MCF 10A (cell line): ENCODE measurements around the gene ABCA13. TPM values are rescaled to one million over a fixed set of nuclear protein-coding genes. Genes with fewer than 3 reads are reported as not detected.

Source experiments
- BruUV-seq: library from RNA; stranded (reverse); fragments of 400-500 nt; replicated peaks from 2 replicates; lab custom pipeline; 2021; lab: Mats Ljungman, UMichigan
- CTCF ChIA-PET: fragments of 300-600 bp; sonication (Branson Sonifier 250); formaldehyde crosslinking; extraction: SDS; loops from one replicate; lab custom pipeline; 2021; ENCODE audit warnings: antibody characterized with exemption, inconsistent platforms; lab: Yijun Ruan, JAX
- POLR2A ChIA-PET: fragments of 300-600, 350-650 bp; sonication (Branson Sonifier 250); formaldehyde crosslinking; extraction: SDS; loops from one replicate; lab custom pipeline; 2020; ENCODE audit warnings: antibody characterized with exemption, inconsistent platforms; lab: Yijun Ruan, JAX
- DNase-seq: peaks from one replicate; pipeline ENCODE4 v3.0.0-alpha.2; 2018; ENCODE audit not compliant: unreplicated experiment
- H3K27ac Mint-ChIP-seq: one replicate; pipeline ENCODE4 v1.8.0; 2022; ENCODE audit warnings: mild to moderate bottlenecking, low read depth, mixed read lengths; ENCODE audit not compliant: unreplicated experiment
- H3K27me3 Mint-ChIP-seq: one replicate; pipeline ENCODE4 v1.8.0; 2022; ENCODE audit warnings: mixed read lengths; ENCODE audit not compliant: insufficient read depth, unreplicated experiment
- H3K36me3 Mint-ChIP-seq: one replicate; pipeline ENCODE4 v1.8.0; 2022; ENCODE audit warnings: mild to moderate bottlenecking, moderate library complexity, mixed read lengths; ENCODE audit not compliant: insufficient read depth, unreplicated experiment
- H3K4me1 Mint-ChIP-seq: one replicate; pipeline ENCODE4 v1.8.0; 2022; ENCODE audit warnings: mixed read lengths; ENCODE audit not compliant: insufficient read depth, unreplicated experiment
- H3K4me3 Mint-ChIP-seq: one replicate; pipeline ENCODE4 v1.8.0; 2022; ENCODE audit warnings: mild to moderate bottlenecking, moderate library complexity, mixed read lengths; ENCODE audit not compliant: unreplicated experiment
- H3K9me3 Mint-ChIP-seq: one replicate; pipeline ENCODE4 v1.8.0; 2022; ENCODE audit warnings: mixed read lengths; ENCODE audit not compliant: unreplicated experiment
- intact Hi-C: fragments of 100-400 bp; cut with micrococcal nuclease; formaldehyde crosslinking; loops from 2 replicates; pipeline ENCODE4 v1.14.1; 2022
- total RNA-seq: library from RNA; stranded (reverse); gene quantifications from 2 replicates; pipeline ENCODE4 v1.2.3, GENCODE V29; 2022
- TF ChIP-seq, protein P1 (sequence below): fragments of 200-600 bp; IDR thresholded peaks from one replicate; pipeline ENCODE4 v1.8.0; 2022; ENCODE audit warnings: antibody characterized with exemption, mild to moderate bottlenecking; ENCODE audit not compliant: unreplicated experiment

ABCA13 gene
- total RNA-seq, 1 experiment from 2014 or later: 0.30 TPM

DNA sequence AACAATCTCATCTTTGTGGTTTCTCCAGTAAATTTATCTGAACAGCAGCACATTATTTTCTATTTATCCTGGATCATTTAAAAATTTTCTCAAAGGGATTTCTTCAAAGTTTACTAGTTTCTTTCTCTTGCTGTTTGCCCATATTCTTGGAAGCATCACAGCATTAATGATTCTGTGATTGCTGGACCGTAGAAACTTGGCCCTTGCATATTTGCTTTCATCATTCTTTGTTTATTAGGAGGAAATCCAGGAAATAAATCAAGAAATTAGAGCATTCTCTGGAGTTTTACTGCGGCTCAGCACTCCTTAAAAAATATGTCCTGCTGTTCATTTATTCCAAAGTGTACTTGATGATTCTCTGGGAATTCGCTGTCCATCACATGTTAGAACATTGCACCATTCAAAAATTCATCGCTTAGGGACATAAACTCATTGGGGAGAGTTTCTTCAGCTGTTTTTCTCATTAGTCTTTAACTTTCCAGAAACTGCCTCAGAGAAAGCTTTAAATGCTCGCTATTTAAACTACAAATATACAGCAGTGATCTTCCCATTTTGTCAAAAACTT is 489.1 kb downstream of the ABCA13 start:
- Mint-ChIP-seq H3K4me3 (no peak overlapping the region), H3K27me3 (peaks cover 47% of the 10 kb centered on the region), H3K36me3 (no peaks in the 10 kb centered on the region), H3K4me1 (no peaks in the 10 kb centered on the region), H3K27ac (no peak overlapping the region), H3K9me3 (no peaks in the 10 kb centered on the region)
- POLR2A ChIA-PET: no interaction called here
- TF ChIP-seq, protein P1, sequence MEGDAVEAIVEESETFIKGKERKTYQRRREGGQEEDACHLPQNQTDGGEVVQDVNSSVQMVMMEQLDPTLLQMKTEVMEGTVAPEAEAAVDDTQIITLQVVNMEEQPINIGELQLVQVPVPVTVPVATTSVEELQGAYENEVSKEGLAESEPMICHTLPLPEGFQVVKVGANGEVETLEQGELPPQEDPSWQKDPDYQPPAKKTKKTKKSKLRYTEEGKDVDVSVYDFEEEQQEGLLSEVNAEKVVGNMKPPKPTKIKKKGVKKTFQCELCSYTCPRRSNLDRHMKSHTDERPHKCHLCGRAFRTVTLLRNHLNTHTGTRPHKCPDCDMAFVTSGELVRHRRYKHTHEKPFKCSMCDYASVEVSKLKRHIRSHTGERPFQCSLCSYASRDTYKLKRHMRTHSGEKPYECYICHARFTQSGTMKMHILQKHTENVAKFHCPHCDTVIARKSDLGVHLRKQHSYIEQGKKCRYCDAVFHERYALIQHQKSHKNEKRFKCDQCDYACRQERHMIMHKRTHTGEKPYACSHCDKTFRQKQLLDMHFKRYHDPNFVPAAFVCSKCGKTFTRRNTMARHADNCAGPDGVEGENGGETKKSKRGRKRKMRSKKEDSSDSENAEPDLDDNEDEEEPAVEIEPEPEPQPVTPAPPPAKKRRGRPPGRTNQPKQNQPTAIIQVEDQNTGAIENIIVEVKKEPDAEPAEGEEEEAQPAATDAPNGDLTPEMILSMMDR: no peak
- BruUV-seq: no TSS peak
- intact Hi-C loops: no loop called here
- no peak for DNase-seq
- CTCF ChIA-PET: no interaction called here

DNA sequence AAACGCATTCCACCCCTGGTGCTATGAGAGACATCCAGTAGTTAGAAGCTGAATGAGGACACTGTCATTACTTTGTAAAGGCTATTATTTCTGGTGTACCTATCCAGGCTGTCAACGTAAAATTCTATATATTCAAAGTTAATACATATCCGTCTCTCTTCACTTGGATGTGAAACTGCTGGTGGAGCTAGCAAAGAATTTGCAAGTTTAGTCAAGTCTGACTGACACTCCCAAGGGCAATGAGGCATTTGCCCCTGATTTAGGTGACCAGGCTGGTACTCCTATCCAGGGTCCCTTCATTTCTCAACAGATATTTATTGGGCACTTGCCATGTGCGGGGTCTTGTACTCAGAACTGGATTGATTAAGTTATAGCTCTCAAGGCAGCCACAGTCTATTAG is 493.0 kb downstream of the ABCA13 start:
- Mint-ChIP-seq H3K27ac (no peak overlapping the region), H3K4me1 (no peaks in the 10 kb centered on the region), H3K27me3 (peaks cover 53% of the 10 kb centered on the region), H3K36me3 (no peaks in the 10 kb centered on the region), H3K9me3 (no peaks in the 10 kb centered on the region), H3K4me3 (no peak overlapping the region)
- TF ChIP-seq, protein P1: no peak
- CTCF ChIA-PET: no interaction called here
- intact Hi-C loops: no loop called here
- POLR2A ChIA-PET: no interaction called here
- no peak for DNase-seq
- no TSS peak for BruUV-seq

DNA sequence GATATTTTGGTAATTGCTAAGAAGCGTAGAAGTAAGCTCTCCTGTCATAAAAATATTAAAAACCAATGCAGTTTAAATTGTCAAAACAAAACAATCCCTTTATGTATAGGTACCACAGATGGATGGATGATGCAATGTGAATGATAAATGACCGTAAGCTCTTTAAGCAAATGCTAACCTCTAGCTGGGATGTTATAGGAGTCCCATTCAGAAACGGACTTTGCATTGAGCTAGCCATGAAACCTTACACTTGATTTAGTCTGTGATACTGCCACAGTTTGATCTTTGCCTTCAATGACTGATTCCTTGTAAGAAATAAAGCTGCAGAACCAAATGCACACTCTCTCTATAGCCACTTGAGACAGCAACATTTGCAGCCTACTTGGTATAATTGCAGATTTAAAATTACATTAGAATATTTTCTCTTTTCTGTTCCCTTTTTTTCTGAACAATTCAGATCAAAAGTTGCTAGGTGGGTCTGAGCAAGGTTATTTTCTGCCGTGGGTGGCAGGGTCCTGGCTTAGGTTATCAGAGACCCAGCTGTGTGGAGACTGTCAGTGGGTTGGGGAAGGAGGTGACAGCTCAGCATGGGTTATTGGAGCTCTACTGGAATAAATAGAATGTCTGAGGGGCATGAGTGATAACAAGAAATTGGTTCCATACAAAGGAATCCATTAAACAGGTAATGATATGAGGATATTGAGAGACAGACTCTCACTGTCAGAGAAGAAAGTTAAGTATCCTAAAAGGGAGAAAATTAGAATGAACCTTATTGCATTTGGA is 494.3 kb downstream of the ABCA13 start:
- no peak overlapping the region for H3K27ac Mint-ChIP-seq
- intact Hi-C loops: no loop called here
- no peaks in the 10 kb centered on the region for H3K9me3 Mint-ChIP-seq
- BruUV-seq: no TSS peak
- POLR2A ChIA-PET: no interaction called here
- no peak for DNase-seq
- CTCF ChIA-PET: no interaction called here
- no peaks in the 10 kb centered on the region for H3K4me1 Mint-ChIP-seq
- peaks cover 40% of the 10 kb centered on the region for H3K27me3 Mint-ChIP-seq
- H3K4me3 Mint-ChIP-seq: no peak overlapping the region
- TF ChIP-seq, protein P1: no peak
- H3K36me3 Mint-ChIP-seq: no peaks in the 10 kb centered on the region

DNA sequence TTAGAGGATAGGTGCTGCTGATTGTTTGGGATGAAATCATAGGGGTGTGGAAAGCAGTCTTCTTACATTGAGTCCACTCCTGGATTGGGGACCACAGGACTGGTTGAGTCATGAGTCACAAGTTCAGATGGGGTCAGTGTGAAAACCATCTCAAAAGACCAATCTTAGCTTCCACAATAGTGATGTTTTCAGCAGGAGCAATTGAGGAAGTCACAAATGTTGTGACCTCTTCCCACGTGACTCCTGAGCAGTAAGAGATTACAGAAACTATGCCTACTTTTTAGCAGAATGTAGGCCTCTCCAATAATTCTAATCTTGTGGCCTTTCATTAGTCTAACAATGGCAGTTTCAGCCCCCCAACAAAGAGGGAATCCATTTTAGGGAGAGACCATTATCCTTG is 496.1 kb downstream of the ABCA13 start:
- POLR2A ChIA-PET: no interaction called here
- TF ChIP-seq, protein P1: no peak

More for the DNA sequence above, 496.1 kb downstream of the ABCA13 start:
- Mint-ChIP-seq H3K27ac (no peak overlapping the region), H3K27me3 (peaks cover 30% of the 10 kb centered on the region), H3K4me3 (no peak overlapping the region), H3K4me1 (no peaks in the 10 kb centered on the region), H3K9me3 (no peaks in the 10 kb centered on the region), H3K36me3 (no peaks in the 10 kb centered on the region)
- intact Hi-C loops: no loop called here
- DNase-seq: no peak
- CTCF ChIA-PET: no interaction called here
- no TSS peak for BruUV-seq
